Activated T-helper 2 cell treated with anti-CD3 and anti-CD28 coated beads, Interferon-gamma antibody, Interleukin-2, Interleukin-4, amounts not matched to agents 10 μg/mL and 5 μg/mL and 100 μg/mL, durations not matched to agents 14 hours and 24 hours and 36 hours (primary cell): ENCODE measurements around the gene CRYBA2. TPM values are rescaled to one million over a fixed set of nuclear protein-coding genes. Genes with fewer than 3 reads are reported as not detected.

Experiments
- DNase-seq: peaks from one replicate; pipeline ENCODE4 v3.0.0; 2021; ENCODE audit warnings: low spot score
- H3K27ac Mint-ChIP-seq: one replicate; pipeline ENCODE4 v1.8.0; 2021; ENCODE audit warnings: mixed read lengths
- H3K27me3 Mint-ChIP-seq: one replicate; pipeline ENCODE4 v1.8.0; 2021; ENCODE audit warnings: low read depth, mixed read lengths
- H3K36me3 Mint-ChIP-seq: one replicate; pipeline ENCODE4 v1.8.0; 2021; ENCODE audit warnings: low read depth, mixed read lengths
- H3K4me1 Mint-ChIP-seq: one replicate; pipeline ENCODE4 v1.8.0; 2021; ENCODE audit warnings: low read depth, mixed read lengths
- H3K4me3 Mint-ChIP-seq: one replicate; pipeline ENCODE4 v1.8.0; 2021; ENCODE audit warnings: low read depth, mild to moderate bottlenecking, moderate library complexity, mixed read lengths
- H3K9me3 Mint-ChIP-seq: one replicate; pipeline ENCODE4 v1.8.0; 2021; ENCODE audit warnings: mixed read lengths
- intact Hi-C: fragments of 100-400 bp; cut with micrococcal nuclease; formaldehyde crosslinking; loops from one replicate; pipeline ENCODE4 v1.15.1; 2023
- total RNA-seq: library from RNA; stranded (reverse); gene quantifications from 2 replicates; pipeline ENCODE4 v1.2.3, GENCODE V29; 2022

Gene CRYBA2
- total RNA-seq, 1 donor from 2014 or later, result not detected

GRCh38 chr2:218981881-218982585, 11.2 kb downstream of the CRYBA2 start:
- DNase-seq, result no peak

GRCh38 chr2:218981390-218981880, 11.8 kb downstream of the CRYBA2 start:
- no peaks in the 10 kb centered on the region for H3K9me3 Mint-ChIP-seq
- H3K27me3 Mint-ChIP-seq, result peaks cover 63% of the 10 kb centered on the region
- H3K4me1 Mint-ChIP-seq, result peaks cover 9% of the 10 kb centered on the region
- H3K4me3 Mint-ChIP-seq, result no peak overlapping the region
- intact Hi-C loops, result loop anchor here (1.0 to 10.0 kb wide), 4 partner anchors 21 to 197 kb away; partner anchors contain the start of genes CDK5R2 and CYP27A1
- no peaks in the 10 kb centered on the region for H3K36me3 Mint-ChIP-seq
- DNase-seq, result no peak
- peak overlapping the region; percentile 28 for H3K27ac Mint-ChIP-seq

More at GRCh38 chr2:218981881-218982585, 11.2 kb downstream of the CRYBA2 start:
- intact Hi-C loops, result loop anchor here (1.0 to 10.0 kb wide), 5 partner anchors 21 to 197 kb away; partner anchors contain the start of genes CDK5R2 and CYP27A1
- Mint-ChIP-seq H3K27ac (no peak overlapping the region), H3K4me3 (no peak overlapping the region), H3K27me3 (peaks cover 64% of the 10 kb centered on the region), H3K36me3 (no peaks in the 10 kb centered on the region), H3K9me3 (no peaks in the 10 kb centered on the region), H3K4me1 (peaks cover 9% of the 10 kb centered on the region)

GRCh38 chr2:218980735-218981389, 12.4 kb downstream of the CRYBA2 start:
- H3K27me3 Mint-ChIP-seq, result peaks cover 63% of the 10 kb centered on the region
- DNase-seq, result no peak
- H3K9me3 Mint-ChIP-seq, result no peaks in the 10 kb centered on the region
- no peak overlapping the region for H3K4me3 Mint-ChIP-seq
- H3K4me1 Mint-ChIP-seq, result peaks cover 9% of the 10 kb centered on the region
- intact Hi-C loops, result loop anchor here (1.0 to 10.0 kb wide), 4 partner anchors 22 to 196 kb away; partner anchors contain the start of genes CDK5R2 and CYP27A1
- H3K36me3 Mint-ChIP-seq, result no peaks in the 10 kb centered on the region
- H3K27ac Mint-ChIP-seq, result peak overlapping the region; percentile 28

- peak; percentile 76 for DNase-seq
- Mint-ChIP-seq H3K4me3 (no peak overlapping the region), H3K9me3 (no peaks in the 10 kb centered on the region), H3K36me3 (no peaks in the 10 kb centered on the region), H3K27me3 (peaks cover 65% of the 10 kb centered on the region), H3K27ac (peak overlapping the region; percentile 28), H3K4me1 (peaks cover 9% of the 10 kb centered on the region)
- intact Hi-C loops, result loop anchor here (2.0 to 10.0 kb wide), 3 partner anchors 23 to 195 kb away; partner anchors contain the start of gene CYP27A1
Measured at GRCh38 chr2:218979846-218980734, 13.1 kb downstream of the CRYBA2 start.

- H3K27me3 Mint-ChIP-seq, result peaks cover 52% of the 10 kb centered on the region
Measured at GRCh38 chr2:218975060-218975777, 18.0 kb downstream of the CRYBA2 start.

GRCh38 chr2:218970894-218971293, 22.3 kb downstream of the CRYBA2 start:
- Mint-ChIP-seq H3K4me3 (no peak overlapping the region), H3K4me1 (no peaks in the 10 kb centered on the region), H3K9me3 (no peaks in the 10 kb centered on the region), H3K27me3 (peaks cover 42% of the 10 kb centered on the region), H3K36me3 (no peaks in the 10 kb centered on the region), H3K27ac (no peak overlapping the region)
- DNase-seq, result no peak
- intact Hi-C loops, result no loop called here

More at GRCh38 chr2:218975060-218975777, 18.0 kb downstream of the CRYBA2 start:
- no peak for DNase-seq
- H3K4me1 Mint-ChIP-seq, result peaks cover 2% of the 10 kb centered on the region
- H3K9me3 Mint-ChIP-seq, result no peaks in the 10 kb centered on the region
- no peak overlapping the region for H3K4me3 Mint-ChIP-seq
- H3K27ac Mint-ChIP-seq, result no peak overlapping the region
- intact Hi-C loops, result no loop called here
- no peaks in the 10 kb centered on the region for H3K36me3 Mint-ChIP-seq

GRCh38 chr2:218964041-218964771, 29.0 kb downstream of the CRYBA2 start:
- peaks cover 46% of the 10 kb centered on the region for H3K27me3 Mint-ChIP-seq
- no peak overlapping the region for H3K4me3 Mint-ChIP-seq
- no peaks in the 10 kb centered on the region for H3K9me3 Mint-ChIP-seq
- DNase-seq, result no peak
- no peak overlapping the region for H3K27ac Mint-ChIP-seq
- H3K36me3 Mint-ChIP-seq, result no peaks in the 10 kb centered on the region
- no peaks in the 10 kb centered on the region for H3K4me1 Mint-ChIP-seq
- intact Hi-C loops, result no loop called here

GRCh38 chr2:218963601-218964000, 29.6 kb downstream of the CRYBA2 start:
- intact Hi-C loops, result no loop called here
- Mint-ChIP-seq H3K27ac (no peak overlapping the region), H3K9me3 (no peaks in the 10 kb centered on the region), H3K4me1 (no peaks in the 10 kb centered on the region), H3K27me3 (peaks cover 52% of the 10 kb centered on the region), H3K36me3 (no peaks in the 10 kb centered on the region), H3K4me3 (no peak overlapping the region)
- DNase-seq, result no peak

GRCh38 chr2:218962859-218963492, 30.2 kb downstream of the CRYBA2 start:
- no peaks in the 10 kb centered on the region for H3K9me3 Mint-ChIP-seq
- no peak overlapping the region for H3K27ac Mint-ChIP-seq
- H3K4me1 Mint-ChIP-seq, result no peaks in the 10 kb centered on the region
- peak; percentile 37 for DNase-seq
- peaks cover 56% of the 10 kb centered on the region for H3K27me3 Mint-ChIP-seq
- H3K4me3 Mint-ChIP-seq, result no peak overlapping the region
- intact Hi-C loops, result no loop called here
- no peaks in the 10 kb centered on the region for H3K36me3 Mint-ChIP-seq

GRCh38 chr2:218961651-218962570, 31.3 kb downstream of the CRYBA2 start:
- DNase-seq, result no peak
- intact Hi-C loops, result no loop called here
- Mint-ChIP-seq H3K4me1 (no peaks in the 10 kb centered on the region), H3K4me3 (no peak overlapping the region), H3K36me3 (no peaks in the 10 kb centered on the region), H3K9me3 (no peaks in the 10 kb centered on the region), H3K27ac (no peak overlapping the region), H3K27me3 (peaks cover 63% of the 10 kb centered on the region)
